ENCODE results near the gene EXT2. TPM values are rescaled to one million over a fixed set of nuclear protein-coding genes. Genes with fewer than 3 reads are reported as not detected.

Gene EXT2
- total and polyA plus RNA-seq, 2 experiments from 2014 or later = 15.9 to 48.6 TPM

- no peak for ATAC-seq
- no peaks in the 10 kb centered on the region; the same call in none of the 2 replicates for H4K20me1 ChIP-seq (replicated peaks; ENCODE audit: insufficient read depth)
- H3K4me3 ChIP-seq = no peak overlapping the region
- H3K4me1 Mint-ChIP-seq = peaks cover 10% of the 10 kb centered on the region
- TF ChIP-seq ZNF114 (CRISPR knock-in tag; IDR thresholded peaks at IDR 0.05) = no peak
- no peaks in the 10 kb centered on the region for H3K79me2 ChIP-seq (replicated peaks; ENCODE audit: insufficient read depth)
- no peak overlapping the region for H3K4me3 Mint-ChIP-seq
- no peaks in the 10 kb centered on the region for H3F3A ChIP-seq (replicated peaks; ENCODE audit: low read depth)
- no peak overlapping the region for H3K27ac ChIP-seq (ENCODE audit: low read depth)
- H2AFZ ChIP-seq = no peak overlapping the region
- H3K36me3 ChIP-seq (ENCODE audit: insufficient read depth) = 0 out of 2 replicates have a peak, but pooled peaks cover 4% of the 10 kb centered on the region
- DNase-seq (ENCODE audit: low spot score) = no peak
- H3K36me3 Mint-ChIP-seq (ENCODE audit: low read depth) = peaks cover 15% of the 10 kb centered on the region
- no peak overlapping the region for H3K27ac Mint-ChIP-seq
- H3K4me2 ChIP-seq = no peak overlapping the region
- peaks cover 4% of the 10 kb centered on the region for H3K27me3 Mint-ChIP-seq (ENCODE audit: insufficient read depth, low read depth, poor library complexity)
- no peaks in the 10 kb centered on the region for H3K9me3 Mint-ChIP-seq
- no peaks in the 10 kb centered on the region for H3K4me1 ChIP-seq (ENCODE audit: insufficient read depth)
- H3K27me3 ChIP-seq (ENCODE audit: insufficient read depth) = no peaks in the 10 kb centered on the region
- H3K9me2 ChIP-seq (ENCODE audit: insufficient read depth) = no peaks in the 10 kb centered on the region
Measured at GRCh38 chr11:44113018-44113417, 17.5 kb downstream of the EXT2 start.

- Mint-ChIP-seq H3K9me3 (no peaks in the 10 kb centered on the region), H3K27me3 (ENCODE audit: insufficient read depth, low read depth, poor library complexity) (peaks cover 4% of the 10 kb centered on the region), H3K27ac (peak overlapping the region; percentile 19; the same call in 1 of the 2 replicates), H3K4me1 (peaks cover 10% of the 10 kb centered on the region), H3K36me3 (ENCODE audit: low read depth) (peaks cover 15% of the 10 kb centered on the region), H3K4me3 (no peak overlapping the region)
- no peak overlapping the region for H3K27ac ChIP-seq (ENCODE audit: low read depth)
- no peaks in the 10 kb centered on the region for H3K79me2 ChIP-seq (replicated peaks; ENCODE audit: insufficient read depth)
- no peaks in the 10 kb centered on the region for H3F3A ChIP-seq (replicated peaks; ENCODE audit: low read depth)
- DNase-seq (ENCODE audit: low spot score) = no peak
- H3K36me3 ChIP-seq (ENCODE audit: insufficient read depth) = 0 out of 2 replicates have a peak, but pooled peaks cover 4% of the 10 kb centered on the region
- ATAC-seq = peak; percentile 62
- H3K27me3 ChIP-seq (ENCODE audit: insufficient read depth) = no peaks in the 10 kb centered on the region
- no peaks in the 10 kb centered on the region; the same call in none of the 2 replicates for H4K20me1 ChIP-seq (replicated peaks; ENCODE audit: insufficient read depth)
- H3K9me2 ChIP-seq (ENCODE audit: insufficient read depth) = no peaks in the 10 kb centered on the region
- no peaks in the 10 kb centered on the region for H3K4me1 ChIP-seq (ENCODE audit: insufficient read depth)
- no peak overlapping the region for H2AFZ ChIP-seq
- H3K4me3 ChIP-seq = no peak overlapping the region
- no peak overlapping the region for H3K4me2 ChIP-seq
- TF ChIP-seq JUNB (IDR thresholded peaks at IDR 0.05; ENCODE audit: unreplicated experiment) (no peak), CREB1 (CRISPR knock-in tag; IDR thresholded peaks at IDR 0.05; ENCODE audit: low read depth) (no peak), ETS1 (IDR thresholded peaks at IDR 0.05) (no peak), REST (IDR thresholded peaks at IDR 0.05; ENCODE audit: unreplicated experiment) (no peak), POLR2AphosphoS5 (IDR thresholded peaks at IDR 0.05; ENCODE audit: low read depth) (no peak), EZH2 (IDR thresholded peaks at IDR 0.05; ENCODE audit: low read depth, unreplicated experiment) (no peak), CTCF (conservative IDR thresholded peaks at IDR 0.05; ENCODE audit: low read depth in 2 of 2) (no peak), ZNF462 (CRISPR knock-in tag; IDR thresholded peaks at IDR 0.05) (no peak), ZNF114 (CRISPR knock-in tag; IDR thresholded peaks at IDR 0.05) (no peak)
Measured at GRCh38 chr11:44113572-44113971, 18.1 kb downstream of the EXT2 start.
